ENCODE measurements around the gene MUC6. TPM values are rescaled to one million over a fixed set of nuclear protein-coding genes. Genes with fewer than 3 reads are reported as not detected.

The MUC6 gene
- total and polyA plus RNA-seq, 2 of the 8 experiments (the other 6 are each of a cell fraction or from before 2014, with no cell fraction given), result not detected

GRCh38 chr11:1038361-1038760 is 1.8 kb upstream of the MUC6 start (continued):
- TF ChIP-seq CHD7 (IDR thresholded peaks at IDR 0.05; ENCODE audit: insufficient replicate concordance, low read length), result no peak
- TF ChIP-seq, protein P1, sequence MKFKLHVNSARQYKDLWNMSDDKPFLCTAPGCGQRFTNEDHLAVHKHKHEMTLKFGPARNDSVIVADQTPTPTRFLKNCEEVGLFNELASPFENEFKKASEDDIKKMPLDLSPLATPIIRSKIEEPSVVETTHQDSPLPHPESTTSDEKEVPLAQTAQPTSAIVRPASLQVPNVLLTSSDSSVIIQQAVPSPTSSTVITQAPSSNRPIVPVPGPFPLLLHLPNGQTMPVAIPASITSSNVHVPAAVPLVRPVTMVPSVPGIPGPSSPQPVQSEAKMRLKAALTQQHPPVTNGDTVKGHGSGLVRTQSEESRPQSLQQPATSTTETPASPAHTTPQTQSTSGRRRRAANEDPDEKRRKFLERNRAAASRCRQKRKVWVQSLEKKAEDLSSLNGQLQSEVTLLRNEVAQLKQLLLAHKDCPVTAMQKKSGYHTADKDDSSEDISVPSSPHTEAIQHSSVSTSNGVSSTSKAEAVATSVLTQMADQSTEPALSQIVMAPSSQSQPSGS (IDR thresholded peaks at IDR 0.05; ENCODE audit: low read length), result no peak
- TF ChIP-seq PHF8 (conservative IDR thresholded peaks at IDR 0.05; ENCODE audit: low read depth, low read length), result no peak
- TF ChIP-seq POLR2A (IDR thresholded peaks at IDR 0.05; ENCODE audit: control extremely low read depth in 1 of 2, low read depth in 2 of 2, low read length in 2 of 2), result no peak
- TF ChIP-seq RBBP5 (IDR thresholded peaks at IDR 0.05; ENCODE audit: borderline replicate concordance, low read depth, low read length), result no peak
- no peak for TF ChIP-seq TAF1 (IDR thresholded peaks at IDR 0.05; ENCODE audit: low read depth, low read length)
- TF ChIP-seq KDM4A (IDR thresholded peaks at IDR 0.05; ENCODE audit: low read depth, low read length, severe bottlenecking), result no peak
- TF ChIP-seq SP4 (IDR thresholded peaks at IDR 0.05; ENCODE audit: low read length), result no peak
- TF ChIP-seq EGR1 (IDR thresholded peaks at IDR 0.05; ENCODE audit: borderline replicate concordance, low read depth, low read length), result no peak

All from H1 (cell line).